Endothelial cell of umbilical vein (primary cell): Measurements from ENCODE around the gene TOMM34.

Experiments used
- EZH2 ChIP-seq: IDR thresholded peaks from 2 replicates; pipeline ENCODE4 v1.6.1; 2012; ENCODE audit warnings: borderline replicate concordance, low read depth, mild to moderate bottlenecking, moderate library complexity, low read length, inconsistent platforms; ENCODE audit not compliant: severe bottlenecking
- FOS ChIP-seq: IDR thresholded peaks from 2 replicates; pipeline ENCODE4 v1.6.1; 2011; ENCODE audit warnings: mild to moderate bottlenecking, low read length, moderate library complexity, borderline replicate concordance; ENCODE audit not compliant: insufficient read depth
- GATA2 ChIP-seq: IDR thresholded peaks from 2 replicates; pipeline ENCODE4 v1.7.0; 2011; ENCODE audit warnings: low read depth, mild to moderate bottlenecking, moderate library complexity, mixed read lengths, low read length; ENCODE audit not compliant: insufficient read length, insufficient read depth
- JUN ChIP-seq: IDR thresholded peaks from 2 replicates; pipeline ENCODE4 v1.6.1; 2011; ENCODE audit warnings: borderline replicate concordance, low read depth; ENCODE audit not compliant: insufficient read length, insufficient read depth
- POLR2AphosphoS5 ChIP-seq: IDR thresholded peaks from 2 replicates; pipeline ENCODE4 v1.6.1; 2012; ENCODE audit warnings: low read depth, mild to moderate bottlenecking, control low read depth, low read length, moderate library complexity; ENCODE audit not compliant: insufficient read depth
- TF ChIP-seq, protein P1 (sequence below), 2 donors: IDR thresholded peaks; 1 replicate in 1 of 2; 2 replicates in 1 of 2; pipeline ENCODE4 v1.5.1; 2011; ENCODE audit warnings: low read length in 2 of 2, mild to moderate bottlenecking in 2 of 2, moderate library complexity in 2 of 2, control low read depth in 1 of 2, inconsistent platforms in 1 of 2, low read depth in 1 of 2; ENCODE audit not compliant: insufficient read depth in 1 of 2; ENCODE audit errors: extremely low read depth in 1 of 2

DNA sequence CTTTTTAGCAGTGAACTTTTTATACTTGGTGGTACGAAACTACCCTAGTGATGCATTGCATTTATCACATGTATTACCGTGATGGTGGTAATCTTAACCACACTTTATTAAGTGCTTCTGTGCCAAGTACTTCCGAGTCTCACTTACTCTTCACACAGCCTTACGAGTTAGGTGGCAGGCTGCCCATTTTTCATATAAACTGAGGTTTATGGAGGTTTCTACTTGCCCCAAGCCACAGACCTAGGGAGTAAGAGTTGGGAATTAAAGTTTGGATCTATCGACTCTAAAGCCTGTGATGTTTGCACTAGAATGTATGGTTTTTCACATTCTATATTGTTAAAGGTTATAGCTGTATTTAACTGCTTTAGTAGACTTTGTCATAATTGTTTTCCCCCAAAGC lies 55.8 kb downstream of the TOMM34 start:
- TF ChIP-seq, protein P1, sequence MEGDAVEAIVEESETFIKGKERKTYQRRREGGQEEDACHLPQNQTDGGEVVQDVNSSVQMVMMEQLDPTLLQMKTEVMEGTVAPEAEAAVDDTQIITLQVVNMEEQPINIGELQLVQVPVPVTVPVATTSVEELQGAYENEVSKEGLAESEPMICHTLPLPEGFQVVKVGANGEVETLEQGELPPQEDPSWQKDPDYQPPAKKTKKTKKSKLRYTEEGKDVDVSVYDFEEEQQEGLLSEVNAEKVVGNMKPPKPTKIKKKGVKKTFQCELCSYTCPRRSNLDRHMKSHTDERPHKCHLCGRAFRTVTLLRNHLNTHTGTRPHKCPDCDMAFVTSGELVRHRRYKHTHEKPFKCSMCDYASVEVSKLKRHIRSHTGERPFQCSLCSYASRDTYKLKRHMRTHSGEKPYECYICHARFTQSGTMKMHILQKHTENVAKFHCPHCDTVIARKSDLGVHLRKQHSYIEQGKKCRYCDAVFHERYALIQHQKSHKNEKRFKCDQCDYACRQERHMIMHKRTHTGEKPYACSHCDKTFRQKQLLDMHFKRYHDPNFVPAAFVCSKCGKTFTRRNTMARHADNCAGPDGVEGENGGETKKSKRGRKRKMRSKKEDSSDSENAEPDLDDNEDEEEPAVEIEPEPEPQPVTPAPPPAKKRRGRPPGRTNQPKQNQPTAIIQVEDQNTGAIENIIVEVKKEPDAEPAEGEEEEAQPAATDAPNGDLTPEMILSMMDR (IDR thresholded peaks at IDR 0.05; ENCODE audit: extremely low read depth in 1 of 2, insufficient read depth in 1 of 2, low read depth in 1 of 2, low read length in 2 of 2): no peak
- TF ChIP-seq EZH2 (no peak), GATA2 (no peak), JUN (no peak), POLR2AphosphoS5 (no peak), FOS (no peak)
